GM12878 (cell line): ENCODE measurements around the gene GNA14. TPM values are rescaled to one million over a fixed set of nuclear protein-coding genes. Genes with fewer than 3 reads are reported as not detected.

Experiments
- ATAC-seq: fragments of 200-7000 bp; cut with Tn5 transposase; 3 replicates; pipeline ENCODE4 v1.9.1; 2020; ENCODE audit warnings: mild to moderate bottlenecking, moderate library complexity
- BruUV-seq: library from RNA; stranded (reverse); fragments of 400-500 nt; replicated peaks from 2 replicates; lab custom pipeline; 2021; lab: Mats Ljungman, UMichigan
- CTCF ChIA-PET: fragments of 300-600 bp; sonication (Branson Sonifier 250); formaldehyde crosslinking; extraction: SDS; loops from one replicate; lab custom pipeline; 2021; ENCODE audit warnings: inconsistent platforms; lab: Yijun Ruan, JAX
- POLR2A ChIA-PET: fragments of 350-600 bp; formaldehyde crosslinking; extraction: SDS; loops from one replicate; lab custom pipeline; 2021; ENCODE audit warnings: inconsistent platforms; lab: Charles Lee
- RAD21 ChIA-PET: fragments of 300-600 bp; sonication (Branson Sonifier 250); formaldehyde crosslinking; loops from one replicate; lab custom pipeline; 2023; ENCODE audit warnings: antibody characterized with exemption; ENCODE audit not compliant: unreplicated experiment; lab: Charles Lee
- SMC1A ChIA-PET: fragments of 300-600 bp; sonication (Branson Sonifier 250); formaldehyde crosslinking; loops from one replicate; lab custom pipeline; 2023; ENCODE audit not compliant: unreplicated experiment, uncharacterized antibody; lab: Charles Lee
- DNase-seq: peaks from one replicate; pipeline ENCODE4 v3.0.0-alpha.2; 2011; ENCODE audit warnings: low read depth, low spot score
- FAIRE-seq: peaks from 3 replicates; lab custom pipeline; 2011; peaks lifted over from hg19 to GRCh38; lab: Jason Lieb, UNC
- H2AFZ ChIP-seq: 2 replicates; pipeline ENCODE4 v1.6.0; 2011; ENCODE audit warnings: low read depth, low read length, control low read depth; ENCODE audit not compliant: control insufficient read depth
- H3K27ac ChIP-seq: 2 replicates; pipeline ENCODE4 v1.5.1; 2011; ENCODE audit warnings: control low read depth; ENCODE audit not compliant: control insufficient read depth, insufficient read depth
- H3K27me3 ChIP-seq, 2 experiments: replicated peaks in 1 of 2; 2 replicates each; pipeline versions ENCODE4 v1.6.0 to v1.6.1; 2011; ENCODE audit warnings: low read length in 1 of 2; ENCODE audit not compliant: control insufficient read depth in 2 of 2, insufficient read depth in 2 of 2
- H3K36me3 ChIP-seq, 2 experiments: 2 replicates each; pipeline ENCODE4 v1.5.1; 2011; ENCODE audit warnings: low read length in 1 of 2; ENCODE audit not compliant: control insufficient read depth in 2 of 2, insufficient read depth in 2 of 2
- H3K4me1 ChIP-seq: 2 replicates; pipeline ENCODE4 v1.6.1; 2011; ENCODE audit warnings: mild to moderate bottlenecking, low read length, moderate library complexity, mixed read lengths; ENCODE audit not compliant: control insufficient read depth, insufficient read depth
- H3K4me2 ChIP-seq: 2 replicates; pipeline ENCODE4 v1.6.0; 2011; ENCODE audit warnings: control low read depth; ENCODE audit not compliant: control insufficient read depth, insufficient read depth
- H3K4me3 ChIP-seq: fragments of 200-600 bp; sonication (generic); 2 replicates; pipeline ENCODE4 v1.5.1; 2016
- H3K79me2 ChIP-seq: 2 replicates; pipeline ENCODE4 v1.6.0; 2011; ENCODE audit warnings: low read length; ENCODE audit not compliant: control insufficient read depth, insufficient read depth
- H3K9ac ChIP-seq: 2 replicates; pipeline ENCODE4 v1.8.0; 2011; ENCODE audit warnings: low read length, control low read depth, mixed read lengths; ENCODE audit not compliant: control insufficient read depth, insufficient read depth
- H3K9me3 ChIP-seq: replicated peaks from 3 replicates; pipeline ENCODE4 v1.5.1; 2011; ENCODE audit warnings: mild to moderate bottlenecking, low read length; ENCODE audit not compliant: control insufficient read depth, insufficient read depth
- H4K20me1 ChIP-seq: 2 replicates; pipeline ENCODE4 v1.6.0; 2011; ENCODE audit not compliant: control insufficient read depth, insufficient read depth
- CREM ChIP-seq: IDR thresholded peaks from 2 replicates; pipeline ENCODE4 v1.6.1; 2014; ENCODE audit warnings: antibody characterized with exemption, low read depth
- DPF2 ChIP-seq: fragments of 450-650 bp; IDR thresholded peaks from 2 replicates; pipeline ENCODE4 v1.6.1; 2017; ENCODE audit warnings: mild to moderate bottlenecking
- EGR1 ChIP-seq, 2 experiments: IDR thresholded peaks; 1 replicate in 1 of 2; 2 replicates in 1 of 2; pipeline ENCODE4 v1.6.1; 2011 to 2012; ENCODE audit warnings: low read depth in 2 of 2, low read length in 2 of 2, borderline replicate concordance in 1 of 2, mild to moderate bottlenecking in 1 of 2, moderate library complexity in 1 of 2
- HDAC6 ChIP-seq: fragments of 200-600 bp; sonication (generic); IDR thresholded peaks from one replicate; pipeline ENCODE4 v1.8.0; 2017; ENCODE audit warnings: antibody characterized with exemption; ENCODE audit not compliant: unreplicated experiment
- JUNB ChIP-seq: IDR thresholded peaks from 2 replicates; pipeline ENCODE4 v1.6.1; 2016; ENCODE audit warnings: antibody characterized with exemption, mild to moderate bottlenecking
- KAT2A ChIP-seq: conservative IDR thresholded peaks from 2 replicates; pipeline ENCODE4 v1.6.1; 2011; ENCODE audit warnings: low read depth, low read length; ENCODE audit not compliant: control insufficient read depth
- LARP7 ChIP-seq: fragments of 450-650 bp; IDR thresholded peaks from 2 replicates; pipeline ENCODE4 v1.6.1; 2017; ENCODE audit warnings: mild to moderate bottlenecking
- MTA3 ChIP-seq: IDR thresholded peaks from 2 replicates; pipeline ENCODE4 v1.6.1; 2012; ENCODE audit warnings: low read length, inconsistent platforms, borderline replicate concordance
- MXI1 ChIP-seq: fragments of 150-350 bp; IDR thresholded peaks from 2 replicates; pipeline ENCODE4 v1.6.1; 2011; ENCODE audit warnings: low read depth, mild to moderate bottlenecking, inconsistent platforms, low read length, improper control_type of control experiment
- PAX5 ChIP-seq: IDR thresholded peaks from 2 replicates; pipeline ENCODE4 v1.6.1; 2011; ENCODE audit warnings: low read depth, low read length, borderline replicate concordance
- PAX8 ChIP-seq: fragments of 450-650 bp; IDR thresholded peaks from 2 replicates; pipeline ENCODE4 v1.6.1; 2017; ENCODE audit warnings: mild to moderate bottlenecking, moderate library complexity
- POLR2AphosphoS2 ChIP-seq: IDR thresholded peaks from 2 replicates; pipeline ENCODE4 v1.6.1; 2011; ENCODE audit warnings: low read depth, mild to moderate bottlenecking, low read length, improper control_type of control experiment, moderate library complexity
- POLR2AphosphoS5 ChIP-seq: IDR thresholded peaks from 2 replicates; pipeline ENCODE4 v1.6.1; 2011; ENCODE audit warnings: mild to moderate bottlenecking, low read length, inconsistent platforms
- SMC3 ChIP-seq: IDR thresholded peaks from 2 replicates; pipeline ENCODE4 v1.6.1; 2011; ENCODE audit warnings: low read length, improper control_type of control experiment, borderline replicate concordance
- SUPT20H ChIP-seq: IDR thresholded peaks from 2 replicates; pipeline ENCODE4 v1.6.1; 2011; ENCODE audit warnings: low read depth, mild to moderate bottlenecking, low read length, moderate library complexity, borderline replicate concordance; ENCODE audit not compliant: control insufficient read depth
- TBL1XR1 ChIP-seq: IDR thresholded peaks from 2 replicates; pipeline ENCODE4 v1.6.1; 2012; ENCODE audit warnings: low read depth, low read length, improper control_type of control experiment
- WRNIP1 ChIP-seq: IDR thresholded peaks from 2 replicates; pipeline ENCODE4 v1.6.1; 2011; ENCODE audit warnings: low read depth, low read length, improper control_type of control experiment, borderline replicate concordance
- ZNF217 ChIP-seq: fragments of 450-650 bp; IDR thresholded peaks from 2 replicates; pipeline ENCODE4 v1.6.1; 2017; ENCODE audit warnings: antibody characterized with exemption, mild to moderate bottlenecking
- ZNF622 ChIP-seq: fragments of 450-650 bp; IDR thresholded peaks from 2 replicates; pipeline ENCODE4 v1.6.1; 2017; ENCODE audit warnings: mild to moderate bottlenecking, inconsistent platforms
- WGBS: methylation state at CpG from one replicate; pipeline ENCODE4 v1.1.6; 2016; ENCODE audit warnings: low lambda C conversion rate; ENCODE audit not compliant: insufficient replicate concordance, insufficient coverage; ENCODE audit errors: missing lambda C conversion rate; 5-methylcytosine and 5-hydroxymethylcytosine counted together
- in situ Hi-C: fragments of 300-500 bp; cut with MboI; formaldehyde crosslinking; loops from 9 replicates; pipeline ENCODE4 v1.14.3; 2018; ENCODE audit warnings: mixed read lengths
- intact Hi-C: fragments of 100-400 bp; cut with micrococcal nuclease; formaldehyde crosslinking; loops from one replicate; pipeline ENCODE4 v1.14.2; 2022; ENCODE audit not compliant: unreplicated experiment
- polyA plus RNA-seq, 11 experiments: library from polyadenylated mRNA; depleted of rRNA in 4 of 11; unstranded in 6 of 11; stranded (reverse) in 5 of 11; fragments of >200 nt; fragmentation: Nextera tagmentation in 4 of 11; fragmentation: Illumina TruSeq in 1 of 11; extraction: Ambion mirVana in 4 of 11; extraction: Trizol in 1 of 11; gene quantifications; 1 replicate in 1 of 11; 2 replicates in 10 of 11; pipeline versions ENCODE4 v1.2.1 to v1.2.3, GENCODE V29; 2011 to 2016; ENCODE audit warnings: inconsistent platforms in 2 of 11, missing spikeins in 2 of 11, low read depth in 1 of 11
- total RNA-seq, 4 experiments: library from RNA; depleted of rRNA in 3 of 4; stranded (reverse); fragments of >200 nt in 3 of 4; fragmentation: Illumina TruSeq in 1 of 4; extraction: Trizol in 1 of 4; gene quantifications; 2 replicates each; pipeline versions ENCODE4 v1.2.1 to v1.2.3, GENCODE V29; 2013 to 2021
- TF ChIP-seq, protein P1 (sequence below): IDR thresholded peaks from 2 replicates; pipeline ENCODE4 v1.6.1; 2012; ENCODE audit warnings: low read depth, low read length, improper control_type of control experiment

The GNA14 gene
- total and polyA plus RNA-seq, 10 of the 15 experiments (the other 5 are each of a cell fraction or from before 2014, with no cell fraction given): 0.17 TPM; not detected in 9

- Histone ChIP-seq H3K27me3 (no peaks in the 10 kb centered on the region; a peak in 1 of 4 replicates), H3K4me1 (no peaks in the 10 kb centered on the region), H2AFZ (no peak overlapping the region), H3K4me2 (no peak overlapping the region), H3K79me2 (no peaks in the 10 kb centered on the region), H3K9me3 (no peaks in the 10 kb centered on the region; the same call in 2 of the 3 replicates), H3K27ac (no peak overlapping the region), H3K9ac (no peak overlapping the region), H3K36me3 (no peaks in the 10 kb centered on the region), H3K4me3 (no peak overlapping the region), H4K20me1 (no peaks in the 10 kb centered on the region)
- ChIA-PET SMC1A (no interaction called here), POLR2A (no interaction called here), RAD21 (no interaction called here), CTCF (no interaction called here)
- in situ Hi-C loops: no loop called here
- DNase-seq (no peak), FAIRE-seq (no peak), ATAC-seq (no peak)
- 0% methylated on average over 3 of the region's 3 CpGs for WGBS
- intact Hi-C loops: loop anchor here (10.0 kb wide), 1 partner anchor 128 kb away; no protein-coding TSS in a partner anchor
- TF ChIP-seq, protein P1, sequence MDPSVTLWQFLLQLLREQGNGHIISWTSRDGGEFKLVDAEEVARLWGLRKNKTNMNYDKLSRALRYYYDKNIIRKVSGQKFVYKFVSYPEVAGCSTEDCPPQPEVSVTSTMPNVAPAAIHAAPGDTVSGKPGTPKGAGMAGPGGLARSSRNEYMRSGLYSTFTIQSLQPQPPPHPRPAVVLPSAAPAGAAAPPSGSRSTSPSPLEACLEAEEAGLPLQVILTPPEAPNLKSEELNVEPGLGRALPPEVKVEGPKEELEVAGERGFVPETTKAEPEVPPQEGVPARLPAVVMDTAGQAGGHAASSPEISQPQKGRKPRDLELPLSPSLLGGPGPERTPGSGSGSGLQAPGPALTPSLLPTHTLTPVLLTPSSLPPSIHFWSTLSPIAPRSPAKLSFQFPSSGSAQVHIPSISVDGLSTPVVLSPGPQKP: no peak
- no peak for TF ChIP-seq KAT2A
- no peak for TF ChIP-seq PAX8
- TF ChIP-seq LARP7: no peak
- TF ChIP-seq MXI1: no peak
- TF ChIP-seq EGR1 (IDR thresholded peaks at IDR 0.05; ENCODE audit: borderline replicate concordance in 1 of 2, low read depth in 2 of 2, low read length in 2 of 2): no peak
- no peak for TF ChIP-seq POLR2AphosphoS5
- TF ChIP-seq PAX5: no peak
- TF ChIP-seq WRNIP1: no peak
- no peak for TF ChIP-seq CREM
- TF ChIP-seq ZNF217: no peak
- no peak for TF ChIP-seq SMC3
- TF ChIP-seq MTA3: no peak
- TF ChIP-seq TBL1XR1: no peak
- no peak for TF ChIP-seq SUPT20H
- TF ChIP-seq JUNB: no peak
- TF ChIP-seq POLR2AphosphoS2: no peak
- no peak for TF ChIP-seq HDAC6
- no peak for TF ChIP-seq DPF2
- no peak for TF ChIP-seq ZNF622
- BruUV-seq: no TSS peak
These were observed 65.6 kb downstream of the GNA14 start for GRCh38 chr9:77582525-77582924.
